ENCODE data around the gene MPP2.

The MPP2 gene

DNA sequence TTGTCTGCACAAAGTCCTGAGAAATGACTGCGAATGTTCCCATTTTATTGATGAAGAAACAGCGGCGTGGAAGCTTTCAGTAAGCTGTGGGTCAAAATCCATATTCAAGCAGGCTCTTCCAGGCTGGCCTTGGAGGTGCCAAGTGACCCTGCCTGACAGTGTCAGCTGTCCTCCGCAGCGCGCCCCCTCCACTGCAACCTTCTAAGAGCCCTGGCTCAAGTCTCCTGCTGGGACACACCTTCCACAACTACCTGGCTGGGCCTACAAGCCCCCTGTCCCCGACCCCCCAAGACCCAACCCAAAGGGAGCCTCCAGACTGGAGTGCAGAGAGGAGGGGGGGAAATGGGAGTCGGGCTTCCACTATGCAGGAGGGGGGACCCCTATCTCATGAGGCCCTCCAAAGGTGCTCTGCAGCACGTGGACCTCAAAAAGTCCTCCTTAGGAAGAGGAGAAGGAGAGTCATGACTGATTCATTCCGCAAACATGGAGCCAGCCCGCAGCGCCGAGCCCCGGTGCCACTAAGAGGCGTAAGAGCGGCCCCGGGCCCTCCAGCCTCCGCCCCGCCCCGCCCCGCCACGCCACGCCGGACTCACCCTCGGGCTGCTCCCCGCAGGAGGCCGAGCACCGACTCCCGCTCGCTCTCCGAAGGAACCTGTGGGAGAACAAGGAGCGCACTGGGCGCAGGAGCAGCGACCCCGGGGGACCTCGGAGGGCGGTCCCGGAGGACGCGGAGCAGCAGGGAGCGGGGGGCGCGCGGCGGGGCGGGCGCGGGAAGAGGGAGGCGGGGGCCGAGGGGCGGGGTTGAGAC is 75.0 kb downstream of the MPP2 start:
- peak; percentile 76 for DNase-seq
- Mint-ChIP-seq H3K9me3 (peaks cover 22% of the 10 kb centered on the region), H3K36me3 (ENCODE audit: low read depth) (peaks cover 33% of the 10 kb centered on the region), H3K4me3 (peak overlapping the region; percentile 86), H3K27me3 (ENCODE audit: low read depth, poor library complexity) (peaks cover 40% of the 10 kb centered on the region), H3K27ac (peak overlapping the region; percentile 51), H3K4me1 (peaks cover 32% of the 10 kb centered on the region)
- TF ChIP-seq, protein P1, sequence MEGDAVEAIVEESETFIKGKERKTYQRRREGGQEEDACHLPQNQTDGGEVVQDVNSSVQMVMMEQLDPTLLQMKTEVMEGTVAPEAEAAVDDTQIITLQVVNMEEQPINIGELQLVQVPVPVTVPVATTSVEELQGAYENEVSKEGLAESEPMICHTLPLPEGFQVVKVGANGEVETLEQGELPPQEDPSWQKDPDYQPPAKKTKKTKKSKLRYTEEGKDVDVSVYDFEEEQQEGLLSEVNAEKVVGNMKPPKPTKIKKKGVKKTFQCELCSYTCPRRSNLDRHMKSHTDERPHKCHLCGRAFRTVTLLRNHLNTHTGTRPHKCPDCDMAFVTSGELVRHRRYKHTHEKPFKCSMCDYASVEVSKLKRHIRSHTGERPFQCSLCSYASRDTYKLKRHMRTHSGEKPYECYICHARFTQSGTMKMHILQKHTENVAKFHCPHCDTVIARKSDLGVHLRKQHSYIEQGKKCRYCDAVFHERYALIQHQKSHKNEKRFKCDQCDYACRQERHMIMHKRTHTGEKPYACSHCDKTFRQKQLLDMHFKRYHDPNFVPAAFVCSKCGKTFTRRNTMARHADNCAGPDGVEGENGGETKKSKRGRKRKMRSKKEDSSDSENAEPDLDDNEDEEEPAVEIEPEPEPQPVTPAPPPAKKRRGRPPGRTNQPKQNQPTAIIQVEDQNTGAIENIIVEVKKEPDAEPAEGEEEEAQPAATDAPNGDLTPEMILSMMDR (IDR thresholded peaks at IDR 0.05): no peak

DNA sequence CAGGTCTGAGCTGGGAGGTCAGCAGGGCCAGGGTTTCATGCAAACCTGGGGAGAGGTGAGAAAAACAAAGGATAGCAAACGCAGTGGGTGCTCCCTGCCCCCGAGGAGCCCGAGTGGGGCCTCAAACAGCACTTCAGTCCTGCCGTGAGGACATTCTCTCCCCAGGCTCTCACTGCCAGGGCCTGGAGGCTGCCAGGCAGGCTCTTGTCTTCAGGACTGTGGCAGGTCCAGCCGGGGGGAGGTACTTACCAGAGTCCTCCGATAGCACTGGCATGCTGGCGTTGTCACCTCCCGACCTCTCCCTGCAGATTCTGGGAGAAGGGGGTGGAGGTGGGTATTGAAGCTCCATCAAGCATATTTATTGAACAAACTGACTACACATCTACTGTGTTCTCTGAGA is 75.7 kb downstream of the MPP2 start:
- TF ChIP-seq, protein P1 (IDR thresholded peaks at IDR 0.05): no peak
- Mint-ChIP-seq H3K9me3 (peaks cover 22% of the 10 kb centered on the region), H3K27me3 (ENCODE audit: low read depth, poor library complexity) (peaks cover 35% of the 10 kb centered on the region), H3K36me3 (ENCODE audit: low read depth) (peaks cover 33% of the 10 kb centered on the region), H3K4me3 (peak overlapping the region; percentile 86), H3K27ac (peak overlapping the region; percentile 51), H3K4me1 (peaks cover 32% of the 10 kb centered on the region)
- DNase-seq: no peak

DNA sequence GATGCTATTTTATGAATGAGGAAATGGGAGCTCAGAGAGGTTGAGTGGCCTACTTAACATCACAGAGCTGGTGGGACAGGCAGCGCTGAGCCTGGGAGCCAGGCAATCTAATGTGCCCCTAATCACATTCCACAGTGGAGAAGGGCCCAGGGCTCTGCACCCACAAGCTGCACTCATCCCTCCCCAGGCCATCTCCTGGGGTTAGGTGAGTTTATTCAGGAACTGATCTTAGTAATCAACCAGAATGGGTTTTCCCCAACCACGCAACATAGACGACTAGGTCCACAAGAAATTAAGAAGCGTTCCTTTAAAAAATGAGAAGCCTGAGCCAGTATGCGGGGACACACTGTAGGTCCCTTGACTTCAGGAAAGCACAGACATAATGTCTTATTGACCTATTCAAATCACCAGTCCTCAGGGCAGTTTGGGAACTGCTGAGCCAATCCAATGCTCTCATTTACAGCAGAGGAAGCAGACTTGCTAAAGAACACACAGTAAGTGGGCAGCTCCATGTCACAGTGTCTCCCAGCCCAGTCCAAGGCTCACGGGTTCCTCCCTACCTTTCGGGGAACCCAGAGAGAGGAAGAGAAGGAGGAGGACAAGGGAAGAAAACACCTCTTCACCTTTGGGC is 76.7 kb downstream of the MPP2 start:
- H3K9me3 Mint-ChIP-seq: peaks cover 17% of the 10 kb centered on the region
- H3K4me3 Mint-ChIP-seq: peak overlapping the region; percentile 65
- peak overlapping the region; percentile 84 for H3K27ac Mint-ChIP-seq
- peaks cover 33% of the 10 kb centered on the region for H3K36me3 Mint-ChIP-seq (ENCODE audit: low read depth)
- peaks cover 32% of the 10 kb centered on the region for H3K4me1 Mint-ChIP-seq
- no peak for DNase-seq
- H3K27me3 Mint-ChIP-seq (ENCODE audit: low read depth, poor library complexity): peaks cover 25% of the 10 kb centered on the region
- TF ChIP-seq, protein P1 (IDR thresholded peaks at IDR 0.05): no peak

DNA sequence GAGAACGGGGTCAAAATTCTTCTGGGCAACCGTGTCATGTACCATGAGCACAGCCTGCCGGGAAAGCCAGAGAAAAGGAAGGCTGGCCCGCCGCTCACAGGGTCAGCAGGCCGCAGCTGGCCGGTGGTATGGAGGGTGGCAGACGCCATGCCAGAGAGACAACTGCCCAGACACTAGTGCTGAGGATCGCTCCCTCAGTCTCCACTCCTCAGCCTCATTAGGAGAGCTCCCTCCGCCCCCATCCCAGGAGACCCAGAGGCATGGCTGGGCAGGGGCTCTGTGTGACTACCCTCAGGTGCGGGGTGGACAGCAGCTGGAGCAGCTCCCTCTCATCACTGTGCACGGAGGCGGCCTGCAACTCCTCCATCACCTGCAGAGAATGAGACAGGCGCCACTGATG is 77.6 kb downstream of the MPP2 start:
- peaks cover 37% of the 10 kb centered on the region for H3K36me3 Mint-ChIP-seq (ENCODE audit: low read depth)
- H3K9me3 Mint-ChIP-seq: peaks cover 14% of the 10 kb centered on the region
- H3K4me1 Mint-ChIP-seq: peaks cover 32% of the 10 kb centered on the region
- no peak overlapping the region for H3K27ac Mint-ChIP-seq
- TF ChIP-seq, protein P1 (IDR thresholded peaks at IDR 0.05): no peak
- peaks cover 16% of the 10 kb centered on the region for H3K27me3 Mint-ChIP-seq (ENCODE audit: low read depth, poor library complexity)
- DNase-seq: no peak
- H3K4me3 Mint-ChIP-seq: no peak overlapping the region

DNA sequence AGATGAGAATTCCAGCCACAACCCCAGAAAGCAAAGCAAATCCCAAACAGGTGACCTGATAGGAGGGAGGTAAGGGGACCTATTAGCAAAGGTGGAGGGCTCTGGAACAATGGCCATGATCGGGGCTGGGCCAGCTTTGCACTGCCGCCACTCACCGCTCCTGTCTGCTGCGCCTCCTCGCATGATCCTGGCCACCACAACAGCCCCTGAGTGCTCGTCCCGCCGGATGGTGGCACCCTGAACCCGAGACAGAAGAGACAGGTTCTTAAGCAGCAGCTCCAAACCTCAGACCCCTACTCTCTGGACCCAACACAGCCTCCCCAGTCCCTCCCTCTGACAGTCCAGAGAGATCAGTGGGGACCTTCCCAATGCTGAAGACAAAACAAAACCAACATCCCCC is 79.7 kb downstream of the MPP2 start:
- H3K36me3 Mint-ChIP-seq (ENCODE audit: low read depth): peaks cover 26% of the 10 kb centered on the region
- H3K27ac Mint-ChIP-seq: no peak overlapping the region
- TF ChIP-seq, protein P1 (IDR thresholded peaks at IDR 0.05): no peak
- no peak for DNase-seq
- H3K9me3 Mint-ChIP-seq: no peaks in the 10 kb centered on the region
- H3K4me1 Mint-ChIP-seq: peaks cover 19% of the 10 kb centered on the region
- peaks cover 7% of the 10 kb centered on the region for H3K27me3 Mint-ChIP-seq (ENCODE audit: low read depth, poor library complexity)
- no peak overlapping the region for H3K4me3 Mint-ChIP-seq

Measured in nephron progenitor cell (in vitro differentiated cells).